CD14-positive monocyte (primary cell): ENCODE measurements around the gene JAGN1. TPM values are rescaled to one million over a fixed set of nuclear protein-coding genes. Genes with fewer than 3 reads are reported as not detected.

Experiments
- DNase-seq, 3 donors: peaks; one replicate each; pipeline ENCODE4 v3.0.0-alpha.2; 2011 to 2022
- H2AFZ ChIP-seq: 2 replicates; pipeline ENCODE4 v1.6.0; 2012; ENCODE audit warnings: mild to moderate bottlenecking, low read depth, low read length, inconsistent platforms; ENCODE audit not compliant: insufficient read depth, poor library complexity, severe bottlenecking
- H3K27ac ChIP-seq, 2 donors: 1 replicate in 1 of 2; 2 replicates in 1 of 2; pipeline ENCODE4 v1.5.1; 2012 to 2013; ENCODE audit warnings: low read length in 2 of 2, control low read depth in 1 of 2, inconsistent platforms in 1 of 2, low read depth in 1 of 2, mild to moderate bottlenecking in 1 of 2
- H3K27me3 ChIP-seq, 2 donors: one replicate each; pipeline versions ENCODE4 v1.6.0 to v1.6.1; 2011 to 2013; ENCODE audit warnings: low read length in 2 of 2; ENCODE audit not compliant: control insufficient read depth in 2 of 2, insufficient read depth in 2 of 2
- H3K36me3 ChIP-seq, 2 donors: replicated peaks in 1 of 2; 1 replicate in 1 of 2; 2 replicates in 1 of 2; pipeline versions ENCODE4 v1.5.1 to v1.6.1; 2012 to 2013; ENCODE audit warnings: low read length in 2 of 2, control low read depth in 1 of 2, inconsistent platforms in 1 of 2, mild to moderate bottlenecking in 1 of 2; ENCODE audit not compliant: insufficient read depth in 2 of 2, control insufficient read depth in 1 of 2
- H3K4me1 ChIP-seq, 2 donors: 1 replicate in 1 of 2; 2 replicates in 1 of 2; pipeline versions ENCODE4 v1.5.1 to v1.6.1; 2012 to 2013; ENCODE audit warnings: low read length in 2 of 2, control low read depth in 1 of 2, inconsistent platforms in 1 of 2, mild to moderate bottlenecking in 1 of 2, moderate library complexity in 1 of 2; ENCODE audit not compliant: insufficient read depth in 2 of 2, control insufficient read depth in 1 of 2
- H3K4me2 ChIP-seq: replicated peaks from 2 replicates; pipeline ENCODE3; 2012; ENCODE audit warnings: low read length, moderate library complexity, mild to moderate bottlenecking; ENCODE audit not compliant: poor library complexity, severe bottlenecking; ENCODE audit errors: extremely low read depth
- H3K4me3 ChIP-seq, 3 experiments: fragments of 200-600 bp in 1 of 3; sonication (generic) in 1 of 3; replicated peaks in 1 of 3; 1 replicate in 2 of 3; 2 replicates in 1 of 3; pipeline ENCODE4 v1.5.1; 2011 to 2013; ENCODE audit warnings: low read length in 3 of 3, mild to moderate bottlenecking in 3 of 3, control low read depth in 2 of 3, low read depth in 2 of 3, inconsistent platforms in 1 of 3, moderate library complexity in 1 of 3
- H3K79me2 ChIP-seq: 2 replicates; pipeline ENCODE4 v1.6.0; 2012; ENCODE audit warnings: mild to moderate bottlenecking, control low read depth, inconsistent platforms, low read length, moderate library complexity; ENCODE audit not compliant: insufficient read depth
- H3K9ac ChIP-seq: 2 replicates; pipeline ENCODE4 v1.6.0; 2017; ENCODE audit warnings: low read length, mild to moderate bottlenecking; ENCODE audit not compliant: insufficient read depth, poor library complexity, severe bottlenecking
- H3K9me3 ChIP-seq, 2 donors: replicated peaks in 1 of 2; 1 replicate in 1 of 2; 2 replicates in 1 of 2; pipeline versions ENCODE4 v1.5.1 to v1.6.1; 2012 to 2013; ENCODE audit warnings: low read length in 2 of 2, control low read depth in 1 of 2; ENCODE audit not compliant: control insufficient read depth in 1 of 2, insufficient read depth in 1 of 2
- H4K20me1 ChIP-seq: 2 replicates; pipeline ENCODE4 v1.6.0; 2012; ENCODE audit warnings: mild to moderate bottlenecking, low read length, control low read depth, moderate library complexity; ENCODE audit not compliant: insufficient read depth
- H3K27ac Mint-ChIP-seq, 7 donors: one replicate each; pipeline ENCODE4 v1.8.0; 2020; ENCODE audit warnings: mild to moderate bottlenecking in 7 of 7, mixed read lengths in 7 of 7, moderate library complexity in 6 of 7, inconsistent platforms in 2 of 7
- H3K27me3 Mint-ChIP-seq, 3 donors: one replicate each; pipeline ENCODE4 v1.8.0; 2021 to 2022; ENCODE audit warnings: low read depth in 3 of 3, mild to moderate bottlenecking in 3 of 3, mixed read lengths in 3 of 3, moderate library complexity in 3 of 3, inconsistent platforms in 1 of 3
- H3K36me3 Mint-ChIP-seq, 2 donors: one replicate each; pipeline ENCODE4 v1.8.0; 2020; ENCODE audit warnings: mixed read lengths in 2 of 2, inconsistent platforms in 1 of 2, mild to moderate bottlenecking in 1 of 2
- H3K4me1 Mint-ChIP-seq: one replicate; pipeline ENCODE4 v1.8.0; 2020; ENCODE audit warnings: mild to moderate bottlenecking, mixed read lengths
- H3K4me3 Mint-ChIP-seq, 2 donors: one replicate each; pipeline ENCODE4 v1.8.0; 2020; ENCODE audit warnings: mild to moderate bottlenecking in 2 of 2, mixed read lengths in 2 of 2, moderate library complexity in 1 of 2
- H3K9me3 Mint-ChIP-seq, 7 donors: one replicate each; pipeline ENCODE4 v1.8.0; 2020 to 2022; ENCODE audit warnings: mixed read lengths in 7 of 7, mild to moderate bottlenecking in 6 of 7, moderate library complexity in 6 of 7, inconsistent platforms in 2 of 7
- WGBS: methylation state at CpG from one replicate; pipeline ENCODE4 v1.1.5; 2013; ENCODE audit warnings: missing lambda C conversion rate; ENCODE audit not compliant: insufficient coverage; 5-methylcytosine and 5-hydroxymethylcytosine counted together
- intact Hi-C, 2 donors: fragments of 100-400 bp; cut with micrococcal nuclease; formaldehyde crosslinking; loops; one replicate each; pipeline versions ENCODE4 v1.15.0 to v1.15.1; 2023
- polyA plus RNA-seq, 3 donors: library from polyadenylated mRNA; depleted of rRNA in 1 of 3; unstranded in 2 of 3; stranded (reverse) in 1 of 3; fragments of 300-500 nt in 2 of 3; fragments of >200 nt in 1 of 3; fragmentation: Illumina TruSeq in 2 of 3; gene quantifications; 1 replicate in 2 of 3; 2 replicates in 1 of 3; pipeline ENCODE4 v1.2.3, GENCODE V29; 2012 to 2021
- TF ChIP-seq, protein P1 (sequence below): fragments of 200-600 bp; IDR thresholded peaks from one replicate; pipeline ENCODE4 v1.8.0; 2022; ENCODE audit warnings: antibody characterized with exemption, mild to moderate bottlenecking

The JAGN1 gene
- polyA plus RNA-seq, 3 donors, result 17.3 to 56.3 (median 49.8) TPM

DNA sequence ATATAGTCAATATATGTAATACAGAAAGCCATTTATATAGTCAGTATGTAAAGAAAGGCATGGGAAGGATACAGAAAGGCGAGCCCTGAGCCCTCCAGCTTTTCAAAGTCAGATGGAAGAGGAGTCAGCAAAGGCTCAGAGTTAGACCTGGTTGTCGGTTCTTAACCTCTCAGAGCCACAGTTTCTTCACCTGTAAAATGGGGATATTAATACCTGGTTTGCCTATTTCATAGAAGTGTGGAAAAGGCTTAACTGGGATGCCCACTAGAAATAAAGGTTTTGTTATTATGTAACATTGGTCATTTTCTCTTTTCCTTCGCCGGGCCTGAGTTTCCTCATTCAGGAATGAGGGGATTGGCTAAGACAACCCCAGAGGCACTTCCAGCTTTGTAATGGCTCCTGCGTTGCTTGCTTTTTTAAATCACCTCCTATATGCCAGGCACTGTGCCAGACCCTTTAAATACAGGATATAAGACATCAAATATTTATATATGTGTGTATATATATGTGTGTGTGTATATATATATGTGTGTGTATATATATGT is 45.6 kb downstream of the JAGN1 start:
- no peak overlapping the region for H3K9ac ChIP-seq
- Mint-ChIP-seq H3K36me3 (peaks cover 28 to 30% of the 10 kb centered on the region in 2 donors), H3K27ac (peak overlapping the region in 1 of 7 donors; percentile 60), H3K4me1 (peaks cover 30% of the 10 kb centered on the region), H3K9me3 (no peaks in the 10 kb centered on the region), H3K4me3 (no peak overlapping the region), H3K27me3 (peaks cover 0 to 2% (median 0%) of the 10 kb centered on the region in 3 donors)
- no peak overlapping the region for H3K4me2 ChIP-seq
- TF ChIP-seq, protein P1, sequence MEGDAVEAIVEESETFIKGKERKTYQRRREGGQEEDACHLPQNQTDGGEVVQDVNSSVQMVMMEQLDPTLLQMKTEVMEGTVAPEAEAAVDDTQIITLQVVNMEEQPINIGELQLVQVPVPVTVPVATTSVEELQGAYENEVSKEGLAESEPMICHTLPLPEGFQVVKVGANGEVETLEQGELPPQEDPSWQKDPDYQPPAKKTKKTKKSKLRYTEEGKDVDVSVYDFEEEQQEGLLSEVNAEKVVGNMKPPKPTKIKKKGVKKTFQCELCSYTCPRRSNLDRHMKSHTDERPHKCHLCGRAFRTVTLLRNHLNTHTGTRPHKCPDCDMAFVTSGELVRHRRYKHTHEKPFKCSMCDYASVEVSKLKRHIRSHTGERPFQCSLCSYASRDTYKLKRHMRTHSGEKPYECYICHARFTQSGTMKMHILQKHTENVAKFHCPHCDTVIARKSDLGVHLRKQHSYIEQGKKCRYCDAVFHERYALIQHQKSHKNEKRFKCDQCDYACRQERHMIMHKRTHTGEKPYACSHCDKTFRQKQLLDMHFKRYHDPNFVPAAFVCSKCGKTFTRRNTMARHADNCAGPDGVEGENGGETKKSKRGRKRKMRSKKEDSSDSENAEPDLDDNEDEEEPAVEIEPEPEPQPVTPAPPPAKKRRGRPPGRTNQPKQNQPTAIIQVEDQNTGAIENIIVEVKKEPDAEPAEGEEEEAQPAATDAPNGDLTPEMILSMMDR, result no peak
- no peaks in the 10 kb centered on the region for H4K20me1 ChIP-seq
- H3K27me3 ChIP-seq, result no peaks in the 10 kb centered on the region
- H3K4me3 ChIP-seq, result no peak overlapping the region
- no peaks in the 10 kb centered on the region for H3K9me3 ChIP-seq
- H3K36me3 ChIP-seq, result peaks cover 11 to 23% of the 10 kb centered on the region in 2 donors
- no CpG with 5 or more reads among the region's 5 CpGs for WGBS
- H3K79me2 ChIP-seq, result peaks cover 5% of the 10 kb centered on the region
- intact Hi-C loops, result loop anchor here in 1 of 2 donors (10.0 kb wide), 1 partner anchor 389 kb away; the partner anchor contains the start of gene SEC13
- no peak overlapping the region for H2AFZ ChIP-seq
- peaks cover 25 to 38% of the 10 kb centered on the region in 2 donors for H3K4me1 ChIP-seq
- DNase-seq, result peak in 2 of 3 donors; percentile 17 to 50
- H3K27ac ChIP-seq, result no peak overlapping the region

DNA sequence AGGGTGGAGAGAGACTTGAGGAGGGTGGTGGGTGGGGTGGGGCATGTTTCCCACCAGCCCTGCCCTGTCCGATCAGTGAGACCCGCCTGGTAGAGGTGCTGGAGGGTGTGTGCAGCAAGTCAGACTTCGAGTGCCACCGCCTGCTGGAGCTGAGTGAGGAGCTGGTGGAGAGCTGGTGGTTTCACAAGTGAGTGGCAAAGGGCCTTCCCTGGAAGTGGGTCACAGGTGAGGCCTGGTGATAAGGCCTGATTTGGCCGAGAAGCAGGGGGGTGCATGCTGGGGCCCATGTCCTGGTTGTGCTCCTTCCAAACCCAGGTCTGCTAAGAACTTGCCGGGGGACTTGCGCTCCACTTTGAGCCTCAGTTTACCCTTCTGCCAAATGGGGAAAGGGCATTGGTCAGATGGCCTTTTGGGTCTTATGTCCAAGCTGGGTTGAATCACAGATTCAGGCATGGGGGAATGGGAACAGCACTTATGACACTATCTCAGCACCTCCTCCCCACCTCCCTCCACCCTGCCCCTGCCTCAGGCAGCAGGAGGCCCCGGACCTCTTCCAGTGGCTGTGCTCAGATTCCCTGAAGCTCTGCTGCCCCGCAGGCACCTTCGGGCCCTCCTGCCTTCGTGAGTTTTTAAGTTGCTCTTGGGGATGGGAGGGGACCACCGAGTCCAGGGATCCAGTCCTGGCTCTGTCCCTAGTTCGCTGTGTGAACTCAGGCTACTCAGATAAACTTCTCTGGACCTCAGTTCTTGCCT is 47.3 kb downstream of the JAGN1 start:
- H3K4me3 Mint-ChIP-seq, result no peak overlapping the region
- no peaks in the 10 kb centered on the region for H3K9me3 Mint-ChIP-seq
- H3K27me3 Mint-ChIP-seq, result no peaks in the 10 kb centered on the region
- intact Hi-C loops, result loop anchor here in 1 of 2 donors (10.0 kb wide), 1 partner anchor 387 kb away; the partner anchor contains the start of gene SEC13
- Histone ChIP-seq H3K4me1 (peaks cover 20 to 31% of the 10 kb centered on the region in 2 donors), H3K79me2 (peaks cover 5% of the 10 kb centered on the region), H4K20me1 (no peaks in the 10 kb centered on the region), H3K9me3 (no peaks in the 10 kb centered on the region), H3K9ac (no peak overlapping the region), H2AFZ (no peak overlapping the region), H3K4me2 (no peak overlapping the region), H3K27ac (no peak overlapping the region), H3K36me3 (peaks cover 11 to 25% of the 10 kb centered on the region in 2 donors), H3K4me3 (no peak overlapping the region), H3K27me3 (no peaks in the 10 kb centered on the region)
- TF ChIP-seq, protein P1, result no peak
- no peak for DNase-seq
- H3K27ac Mint-ChIP-seq, result peak overlapping the region in 2 of 7 donors; percentile 28 to 42
- peaks cover 23% of the 10 kb centered on the region for H3K4me1 Mint-ChIP-seq
- 96% methylated on average over 11 of the region's 13 CpGs for WGBS
- H3K36me3 Mint-ChIP-seq, result peaks cover 35 to 39% of the 10 kb centered on the region in 2 donors
